Liver (tissue), 9 donors: ENCODE results near the gene PACS1. TPM values are rescaled to one million over a fixed set of nuclear protein-coding genes. Genes with fewer than 3 reads are reported as not detected.

Experiments
- DNase-seq: peaks from one replicate; pipeline ENCODE4 v3.0.0-alpha.2; 2017; ENCODE audit warnings: low spot score
- H3K27ac ChIP-seq, 2 donors: one replicate each; pipeline ENCODE4 v1.7.0; 2013; ENCODE audit warnings: inconsistent platforms in 2 of 2, low read length in 2 of 2, control low read depth in 1 of 2, low read depth in 1 of 2, mild to moderate bottlenecking in 1 of 2
- H3K27me3 ChIP-seq, 4 donors: one replicate each; pipeline versions ENCODE4 v1.6.1 to v1.7.0; 2013; ENCODE audit warnings: low read length in 3 of 4, inconsistent platforms in 1 of 4, mild to moderate bottlenecking in 1 of 4, moderate library complexity in 1 of 4; ENCODE audit not compliant: control insufficient read depth in 4 of 4, insufficient read depth in 4 of 4
- H3K36me3 ChIP-seq, 4 donors: one replicate each; pipeline versions ENCODE4 v1.6.1 to v1.7.0; 2013; ENCODE audit warnings: low read length in 3 of 4, mild to moderate bottlenecking in 3 of 4, low read depth in 1 of 4, moderate library complexity in 1 of 4; ENCODE audit not compliant: control insufficient read depth in 4 of 4, insufficient read depth in 3 of 4
- H3K4me1 ChIP-seq, 4 donors: one replicate each; pipeline versions ENCODE4 v1.6.1 to v1.7.0; 2013; ENCODE audit warnings: low read length in 3 of 4, mild to moderate bottlenecking in 3 of 4, moderate library complexity in 1 of 4; ENCODE audit not compliant: control insufficient read depth in 4 of 4, insufficient read depth in 4 of 4
- H3K4me3 ChIP-seq, 3 donors: one replicate each; pipeline versions ENCODE4 v1.6.1 to v1.7.0; 2013; ENCODE audit warnings: low read length in 3 of 3, control low read depth in 1 of 3, low read depth in 1 of 3, mild to moderate bottlenecking in 1 of 3
- H3K9ac ChIP-seq, 2 donors: one replicate each; pipeline ENCODE4 v1.7.0; 2013; ENCODE audit warnings: low read length in 2 of 2, mild to moderate bottlenecking in 2 of 2, moderate library complexity in 2 of 2, control low read depth in 1 of 2, low read depth in 1 of 2
- H3K9me3 ChIP-seq, 4 donors: one replicate each; pipeline versions ENCODE4 v1.6.1 to v1.7.0; 2013; ENCODE audit warnings: low read length in 3 of 4; ENCODE audit not compliant: control insufficient read depth in 4 of 4
- ATF3 ChIP-seq: IDR thresholded peaks from 2 replicates; pipeline ENCODE4 v1.6.1; 2016; ENCODE audit warnings: antibody characterized with exemption
- FOXA2 ChIP-seq: IDR thresholded peaks from 2 replicates; pipeline ENCODE4 v1.6.1; 2016; ENCODE audit warnings: antibody characterized with exemption
- GABPA ChIP-seq, 2 donors: IDR thresholded peaks in 1 of 2; conservative IDR thresholded peaks in 1 of 2; 2 replicates each; pipeline ENCODE4 v1.6.1; 2016; ENCODE audit warnings: antibody characterized with exemption in 2 of 2, mild to moderate bottlenecking in 1 of 2, moderate library complexity in 1 of 2
- HNF4A ChIP-seq, 2 donors: conservative IDR thresholded peaks; 2 replicates each; pipeline ENCODE4 v1.6.1; 2016; ENCODE audit warnings: antibody characterized with exemption in 2 of 2, mild to moderate bottlenecking in 2 of 2
- HNF4G ChIP-seq: IDR thresholded peaks from 2 replicates; pipeline ENCODE4 v1.6.1; 2016; ENCODE audit warnings: antibody characterized with exemption
- JUND ChIP-seq, 2 donors: IDR thresholded peaks; 2 replicates each; pipeline ENCODE4 v1.6.1; 2016; ENCODE audit warnings: antibody characterized with exemption in 2 of 2
- NR2F2 ChIP-seq: IDR thresholded peaks from 2 replicates; pipeline ENCODE4 v1.6.1; 2016; ENCODE audit warnings: antibody characterized with exemption
- RAD21 ChIP-seq, 2 donors: IDR thresholded peaks; 2 replicates each; pipeline ENCODE4 v1.6.1; 2016; ENCODE audit warnings: antibody characterized with exemption in 2 of 2, mild to moderate bottlenecking in 2 of 2
- RXRA ChIP-seq, 2 donors: IDR thresholded peaks; 2 replicates each; pipeline ENCODE4 v1.6.1; 2017 to 2018; ENCODE audit warnings: antibody characterized with exemption in 2 of 2, mild to moderate bottlenecking in 1 of 2
- SP1 ChIP-seq: IDR thresholded peaks from 2 replicates; pipeline ENCODE4 v1.6.1; 2018; ENCODE audit warnings: antibody characterized with exemption, mild to moderate bottlenecking
- TAF1 ChIP-seq: conservative IDR thresholded peaks from 2 replicates; pipeline ENCODE4 v1.6.1; 2016; ENCODE audit warnings: antibody characterized with exemption, mild to moderate bottlenecking
- YY1 ChIP-seq: IDR thresholded peaks from 2 replicates; pipeline ENCODE4 v1.6.1; 2016; ENCODE audit warnings: antibody characterized with exemption, mild to moderate bottlenecking
- WGBS: extraction: QIAGEN DNeasy Blood & Tissue Kit; methylation state at CpG from one replicate; pipeline ENCODE4 v1.1.7; 2013; 5-methylcytosine and 5-hydroxymethylcytosine counted together
- polyA plus RNA-seq, 2 donors: library from polyadenylated mRNA; stranded (reverse) in 1 of 2; unstranded in 1 of 2; fragments of 200-250 nt in 1 of 2; fragments of >200 nt in 1 of 2; fragmentation: Nextera tagmentation in 1 of 2; extraction: Ambion mirVana in 1 of 2; gene quantifications; one replicate each; pipeline versions ENCODE4 v1.2.1 to v1.2.3, GENCODE V29; 2013 to 2015
- total RNA-seq, 2 donors: library from RNA; depleted of rRNA; stranded (reverse); fragments of >200 nt; gene quantifications; one replicate each; pipeline ENCODE4 v1.2.3, GENCODE V29; 2014
- TF ChIP-seq, protein P1 (sequence below): fragments of 150-350 bp; IDR thresholded peaks from 2 replicates; pipeline ENCODE4 v1.5.1; 2017; ENCODE audit warnings: improper control_type of control experiment, low read depth, low read length; ENCODE audit not compliant: missing input control
- TF ChIP-seq, protein P2 (sequence below): IDR thresholded peaks from 2 replicates; pipeline ENCODE4 v1.6.1; 2016; ENCODE audit warnings: antibody characterized with exemption
- TF ChIP-seq, protein P3 (sequence below): IDR thresholded peaks from 2 replicates; pipeline ENCODE4 v1.6.1; 2016; ENCODE audit warnings: antibody characterized with exemption, mild to moderate bottlenecking
- donor health status: healthy.
- donor health status: healthy.
- donor health status: healthy.
- donor health status: healthy.
- donor health status: healthy.

PACS1 gene
- total and polyA plus RNA-seq, 4 donors: 2.7 to 9.1 (median 7.3) TPM

- TF ChIP-seq, protein P1, sequence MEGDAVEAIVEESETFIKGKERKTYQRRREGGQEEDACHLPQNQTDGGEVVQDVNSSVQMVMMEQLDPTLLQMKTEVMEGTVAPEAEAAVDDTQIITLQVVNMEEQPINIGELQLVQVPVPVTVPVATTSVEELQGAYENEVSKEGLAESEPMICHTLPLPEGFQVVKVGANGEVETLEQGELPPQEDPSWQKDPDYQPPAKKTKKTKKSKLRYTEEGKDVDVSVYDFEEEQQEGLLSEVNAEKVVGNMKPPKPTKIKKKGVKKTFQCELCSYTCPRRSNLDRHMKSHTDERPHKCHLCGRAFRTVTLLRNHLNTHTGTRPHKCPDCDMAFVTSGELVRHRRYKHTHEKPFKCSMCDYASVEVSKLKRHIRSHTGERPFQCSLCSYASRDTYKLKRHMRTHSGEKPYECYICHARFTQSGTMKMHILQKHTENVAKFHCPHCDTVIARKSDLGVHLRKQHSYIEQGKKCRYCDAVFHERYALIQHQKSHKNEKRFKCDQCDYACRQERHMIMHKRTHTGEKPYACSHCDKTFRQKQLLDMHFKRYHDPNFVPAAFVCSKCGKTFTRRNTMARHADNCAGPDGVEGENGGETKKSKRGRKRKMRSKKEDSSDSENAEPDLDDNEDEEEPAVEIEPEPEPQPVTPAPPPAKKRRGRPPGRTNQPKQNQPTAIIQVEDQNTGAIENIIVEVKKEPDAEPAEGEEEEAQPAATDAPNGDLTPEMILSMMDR: no peak
- peak; percentile 69 for TF ChIP-seq TAF1
- TF ChIP-seq FOXA2: no peak
- peak; percentile 75 for TF ChIP-seq SP1
- TF ChIP-seq, protein P2, sequence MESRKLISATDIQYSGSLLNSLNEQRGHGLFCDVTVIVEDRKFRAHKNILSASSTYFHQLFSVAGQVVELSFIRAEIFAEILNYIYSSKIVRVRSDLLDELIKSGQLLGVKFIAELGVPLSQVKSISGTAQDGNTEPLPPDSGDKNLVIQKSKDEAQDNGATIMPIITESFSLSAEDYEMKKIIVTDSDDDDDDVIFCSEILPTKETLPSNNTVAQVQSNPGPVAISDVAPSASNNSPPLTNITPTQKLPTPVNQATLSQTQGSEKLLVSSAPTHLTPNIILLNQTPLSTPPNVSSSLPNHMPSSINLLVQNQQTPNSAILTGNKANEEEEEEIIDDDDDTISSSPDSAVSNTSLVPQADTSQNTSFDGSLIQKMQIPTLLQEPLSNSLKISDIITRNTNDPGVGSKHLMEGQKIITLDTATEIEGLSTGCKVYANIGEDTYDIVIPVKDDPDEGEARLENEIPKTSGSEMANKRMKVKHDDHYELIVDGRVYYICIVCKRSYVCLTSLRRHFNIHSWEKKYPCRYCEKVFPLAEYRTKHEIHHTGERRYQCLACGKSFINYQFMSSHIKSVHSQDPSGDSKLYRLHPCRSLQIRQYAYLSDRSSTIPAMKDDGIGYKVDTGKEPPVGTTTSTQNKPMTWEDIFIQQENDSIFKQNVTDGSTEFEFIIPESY: no peak
- peak in 1 of 2 donors; percentile 17 for TF ChIP-seq JUND (IDR thresholded peaks at IDR 0.05)
- TF ChIP-seq YY1: peak; percentile 98
Observed at GRCh38 chr11:66051766-66052663, 18.1 kb upstream of the PACS1 start, which contains the start of gene SF3B2 (continued).

DNA sequence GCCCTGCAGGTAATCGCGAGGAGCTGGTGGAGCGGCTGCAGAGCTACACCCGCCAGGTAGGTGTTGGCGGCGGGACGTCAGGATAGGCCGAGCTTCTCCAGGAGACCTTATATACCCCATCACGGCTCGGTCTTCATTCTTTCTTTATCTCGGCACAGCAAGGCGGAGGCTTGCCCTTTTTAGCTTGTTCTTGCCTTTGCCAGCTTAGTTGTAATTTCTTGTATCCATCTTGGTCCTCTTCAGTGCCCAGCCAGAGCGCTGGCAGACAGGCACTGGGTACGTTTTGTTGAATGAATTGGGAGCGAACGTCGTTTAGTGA, 17.4 kb upstream of the PACS1 start:
- H3K27ac ChIP-seq: peak overlapping the region; percentile 67 to 71
- no peak for DNase-seq

More for the DNA sequence above, 17.4 kb upstream of the PACS1 start:
- TF ChIP-seq NR2F2: no peak
- TF ChIP-seq HNF4G: no peak
- TF ChIP-seq, protein P1: no peak
- no peak for TF ChIP-seq JUND (IDR thresholded peaks at IDR 0.05)
- no peak for TF ChIP-seq ATF3
- no peak for TF ChIP-seq GABPA (IDR thresholded peaks at IDR 0.05 in 1 of 2, conservative IDR thresholded peaks at IDR 0.05 in 1 of 2)
- TF ChIP-seq, protein P2: no peak
- no peak for TF ChIP-seq RXRA (IDR thresholded peaks at IDR 0.05)
- TF ChIP-seq, protein P3, sequence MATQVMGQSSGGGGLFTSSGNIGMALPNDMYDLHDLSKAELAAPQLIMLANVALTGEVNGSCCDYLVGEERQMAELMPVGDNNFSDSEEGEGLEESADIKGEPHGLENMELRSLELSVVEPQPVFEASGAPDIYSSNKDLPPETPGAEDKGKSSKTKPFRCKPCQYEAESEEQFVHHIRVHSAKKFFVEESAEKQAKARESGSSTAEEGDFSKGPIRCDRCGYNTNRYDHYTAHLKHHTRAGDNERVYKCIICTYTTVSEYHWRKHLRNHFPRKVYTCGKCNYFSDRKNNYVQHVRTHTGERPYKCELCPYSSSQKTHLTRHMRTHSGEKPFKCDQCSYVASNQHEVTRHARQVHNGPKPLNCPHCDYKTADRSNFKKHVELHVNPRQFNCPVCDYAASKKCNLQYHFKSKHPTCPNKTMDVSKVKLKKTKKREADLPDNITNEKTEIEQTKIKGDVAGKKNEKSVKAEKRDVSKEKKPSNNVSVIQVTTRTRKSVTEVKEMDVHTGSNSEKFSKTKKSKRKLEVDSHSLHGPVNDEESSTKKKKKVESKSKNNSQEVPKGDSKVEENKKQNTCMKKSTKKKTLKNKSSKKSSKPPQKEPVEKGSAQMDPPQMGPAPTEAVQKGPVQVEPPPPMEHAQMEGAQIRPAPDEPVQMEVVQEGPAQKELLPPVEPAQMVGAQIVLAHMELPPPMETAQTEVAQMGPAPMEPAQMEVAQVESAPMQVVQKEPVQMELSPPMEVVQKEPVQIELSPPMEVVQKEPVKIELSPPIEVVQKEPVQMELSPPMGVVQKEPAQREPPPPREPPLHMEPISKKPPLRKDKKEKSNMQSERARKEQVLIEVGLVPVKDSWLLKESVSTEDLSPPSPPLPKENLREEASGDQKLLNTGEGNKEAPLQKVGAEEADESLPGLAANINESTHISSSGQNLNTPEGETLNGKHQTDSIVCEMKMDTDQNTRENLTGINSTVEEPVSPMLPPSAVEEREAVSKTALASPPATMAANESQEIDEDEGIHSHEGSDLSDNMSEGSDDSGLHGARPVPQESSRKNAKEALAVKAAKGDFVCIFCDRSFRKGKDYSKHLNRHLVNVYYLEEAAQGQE: peak; percentile 23
- TF ChIP-seq HNF4A (conservative IDR thresholded peaks at IDR 0.05): peak in 1 of 2 donors; percentile 90
- no peak for TF ChIP-seq RAD21 (IDR thresholded peaks at IDR 0.05)
- TF ChIP-seq FOXA2: no peak
- WGBS: under 1% methylated on average over 17 of the region's 17 CpGs
- peak overlapping the region; percentile 85 to 96 (median 91) for H3K4me3 ChIP-seq
- no peaks in the 10 kb centered on the region for H3K9me3 ChIP-seq
- H3K27me3 ChIP-seq: peaks cover 0 to 4% (median 0%) of the 10 kb centered on the region in 4 donors
- H3K36me3 ChIP-seq: peaks cover 0 to 27% (median 14%) of the 10 kb centered on the region in 4 donors
- H3K4me1 ChIP-seq: peaks cover 4 to 41% (median 27%) of the 10 kb centered on the region in 4 donors
- H3K9ac ChIP-seq: peak overlapping the region; percentile 57 to 81
